ENCODE measurements around the gene OTUD7B.
"Not testable (repeated sequence)": the region's sequence is repeated elsewhere in the genome, so short reads cannot be mapped to it uniquely, and the experiment has no call there.

Gene OTUD7B

DNA sequence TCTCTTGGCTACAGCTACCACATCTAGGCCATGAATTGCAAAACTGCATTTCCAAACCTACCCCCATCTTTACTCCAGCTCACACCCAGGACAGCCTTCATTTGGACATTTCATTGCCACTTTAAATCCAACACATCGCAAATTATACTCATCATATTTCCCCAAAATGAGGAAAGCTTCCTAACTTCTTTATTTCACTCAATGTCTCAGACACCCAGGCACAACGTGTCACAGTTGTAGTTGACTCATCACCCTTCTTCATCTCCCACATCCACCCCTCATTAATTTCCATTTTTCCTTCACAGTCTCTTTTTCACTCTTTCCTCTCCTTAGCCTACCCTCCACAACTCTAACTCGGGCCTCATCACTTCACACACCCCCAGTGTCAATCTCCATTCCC, 6.7 kb downstream of the OTUD7B start:
- DNase-seq (ENCODE audit: low read depth): no peak

DNA sequence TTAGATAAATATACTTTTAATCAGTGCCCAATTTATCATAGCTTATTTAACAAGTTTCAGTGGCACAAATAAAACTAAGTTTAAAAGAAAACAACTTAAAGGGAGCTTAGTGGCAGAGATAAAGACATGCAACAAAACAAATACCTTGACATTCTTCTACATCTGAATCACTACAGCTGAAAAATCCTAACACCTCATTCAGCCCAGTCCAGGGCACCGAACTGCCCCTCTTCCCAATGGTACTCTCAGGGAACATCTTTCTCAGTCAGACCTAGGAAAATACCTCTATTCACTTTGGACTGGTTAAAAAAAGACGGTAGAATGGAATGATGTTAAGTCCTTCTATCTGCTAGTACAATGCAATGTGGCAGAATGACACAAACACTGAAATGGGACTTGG, 8.3 kb downstream of the OTUD7B start:
- DNase-seq (ENCODE audit: low read depth): no peak

GRCh38 chr1:150001415-150001814, 9.1 kb downstream of the OTUD7B start:
- DNase-seq (ENCODE audit: low read depth): no peak

GRCh38 chr1:149997585-149998262, 12.8 kb downstream of the OTUD7B start:
- DNase-seq (ENCODE audit: low read depth): no peak

DNA sequence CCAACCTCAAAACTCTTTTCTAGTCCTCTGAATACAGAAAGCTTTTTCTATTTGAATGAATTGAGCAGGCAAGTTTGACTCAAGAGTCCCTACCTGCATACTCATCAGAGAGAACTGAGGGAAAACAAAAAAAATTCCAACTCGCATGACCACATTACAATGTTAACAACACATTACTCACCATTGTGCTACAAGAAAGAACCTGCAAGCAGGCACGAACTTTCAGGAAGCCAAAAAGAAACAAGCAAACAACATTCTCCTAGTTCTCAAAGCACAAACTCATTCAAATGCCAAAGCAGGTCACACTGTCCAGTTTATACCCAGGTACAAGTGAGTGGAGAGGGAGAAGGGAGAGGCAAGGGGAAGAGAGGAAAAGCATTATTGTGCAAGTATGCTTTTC, 14.6 kb downstream of the OTUD7B start:
- no peak for DNase-seq (ENCODE audit: low read depth)

DNA sequence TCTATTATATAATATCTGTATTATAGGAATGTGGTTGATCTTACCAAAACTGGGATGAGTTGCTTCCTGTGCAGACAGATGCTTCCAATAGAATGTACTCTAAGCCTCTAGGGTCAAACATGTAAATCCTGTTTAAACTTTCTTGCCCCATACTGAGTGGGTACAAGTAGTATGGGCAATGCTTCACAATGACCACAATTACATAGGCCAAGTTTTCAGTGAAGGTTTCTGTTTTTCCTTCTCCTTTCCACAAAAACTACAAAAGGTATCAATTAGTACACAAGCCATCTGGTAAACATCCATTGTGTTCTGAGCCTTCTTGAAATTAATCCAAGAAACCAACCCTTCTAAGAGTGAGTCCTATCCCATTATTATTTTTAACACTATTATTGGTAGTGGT, 16.8 kb downstream of the OTUD7B start:
- no peak for DNase-seq (ENCODE audit: low read depth)

DNA sequence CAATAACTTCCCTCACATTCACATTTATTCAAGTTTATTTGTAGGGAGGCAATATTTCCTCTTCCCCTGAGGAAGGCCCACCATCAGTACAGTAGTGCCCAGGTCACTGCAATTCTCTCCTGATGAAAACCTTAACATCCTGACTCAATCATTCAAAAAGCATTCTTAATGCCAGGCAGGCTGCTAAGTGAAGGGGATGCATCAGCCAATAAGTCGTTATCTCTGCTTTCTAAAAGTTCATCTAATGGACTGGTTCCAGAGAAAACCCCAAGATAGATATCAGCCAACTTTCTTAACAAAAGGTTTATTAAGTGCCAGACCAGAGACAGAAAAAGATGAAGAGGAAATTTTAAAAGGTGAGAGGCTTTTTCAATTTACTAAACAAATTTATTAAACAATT, 17.3 kb downstream of the OTUD7B start:
- DNase-seq (ENCODE audit: low read depth): no peak

DNA sequence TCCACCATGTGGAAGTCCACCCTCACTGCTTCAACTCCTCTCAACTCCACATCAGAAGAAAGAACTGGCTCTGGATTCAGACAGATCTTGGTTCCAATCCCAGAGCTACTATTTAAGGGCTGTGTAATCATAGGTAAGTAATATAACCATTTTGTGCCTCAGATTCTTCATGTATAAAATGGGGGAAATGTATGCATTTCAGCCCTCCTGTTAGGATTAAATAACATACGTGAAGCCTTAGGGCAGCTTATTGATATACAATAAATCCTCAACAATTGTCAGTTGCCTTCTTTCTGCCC, 23.3 kb downstream of the OTUD7B start:
- no peak for DNase-seq (ENCODE audit: low read depth)

- no peak for DNase-seq (ENCODE audit: low read depth)
Observed at GRCh38 chr1:149986486-149987296, 23.8 kb downstream of the OTUD7B start.

DNA sequence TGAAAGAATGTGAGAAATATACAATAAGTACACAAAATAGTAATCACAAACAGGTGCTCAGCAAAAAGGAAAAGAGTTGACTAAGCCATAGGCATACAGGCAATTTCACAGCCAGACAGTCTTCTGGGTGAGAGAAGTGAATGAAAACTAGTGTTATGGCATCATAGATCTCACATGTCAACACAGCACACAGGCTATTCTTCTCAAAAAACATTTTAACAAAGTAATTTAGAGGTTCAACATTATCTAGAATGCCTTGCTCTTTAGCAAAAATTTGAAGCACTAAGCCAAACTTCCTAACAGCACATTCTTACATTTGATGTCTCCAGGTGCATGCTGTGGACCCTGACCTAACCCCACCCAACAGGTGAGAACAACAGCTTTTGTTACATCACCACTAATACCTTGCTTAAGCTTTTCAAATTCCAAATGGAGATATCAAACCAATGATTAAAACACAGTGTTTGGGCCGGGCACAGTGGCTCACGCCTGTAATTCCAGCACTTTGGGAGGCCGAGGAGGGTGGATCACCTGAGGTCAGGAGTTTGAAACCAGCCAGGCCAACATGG, 30.5 kb downstream of the OTUD7B start:
- no peak for DNase-seq (ENCODE audit: low read depth)

DNA sequence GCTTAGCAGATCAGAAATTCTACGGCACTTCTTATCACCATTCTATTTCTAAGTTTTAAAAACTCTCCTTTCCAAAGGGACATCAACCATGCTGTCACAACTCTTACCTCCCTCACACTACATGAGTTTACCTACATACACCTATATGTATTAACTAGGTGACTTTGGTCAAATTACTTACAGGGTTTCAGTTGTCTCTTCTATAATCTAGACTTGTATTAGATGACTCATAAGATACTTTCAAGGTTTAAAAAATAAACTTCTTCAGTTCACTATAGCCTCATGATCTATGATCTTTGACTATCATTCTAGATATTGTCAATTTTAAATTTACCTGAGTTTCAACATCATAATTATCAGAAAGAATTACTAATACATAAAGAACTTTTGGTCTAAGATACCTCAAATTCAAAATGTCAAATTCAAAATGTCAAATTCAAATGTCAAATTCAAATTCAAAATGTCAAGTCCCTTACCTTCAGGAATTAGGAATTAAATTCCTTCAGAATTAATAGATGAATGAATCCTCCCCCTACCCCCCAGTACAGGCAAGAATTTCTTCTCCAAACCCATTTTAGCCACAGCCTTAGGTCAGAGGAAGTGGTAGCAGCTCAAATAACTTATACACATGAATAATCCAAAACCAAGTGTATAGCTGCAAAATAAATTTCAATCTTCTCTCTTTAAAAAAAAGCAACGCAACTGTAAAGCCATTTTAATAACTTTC, 31.1 kb downstream of the OTUD7B start:
- DNase-seq (ENCODE audit: low read depth): no peak

- DNase-seq (ENCODE audit: low read depth): no peak
Observed at GRCh38 chr1:149978547-149979023, 31.9 kb downstream of the OTUD7B start.

GRCh38 chr1:149977345-149977744, 33.2 kb downstream of the OTUD7B start:
- DNase-seq (ENCODE audit: low read depth): no peak

GRCh38 chr1:149972547-149972946, 38.0 kb downstream of the OTUD7B start:
- DNase-seq (ENCODE audit: low read depth): no peak

DNA sequence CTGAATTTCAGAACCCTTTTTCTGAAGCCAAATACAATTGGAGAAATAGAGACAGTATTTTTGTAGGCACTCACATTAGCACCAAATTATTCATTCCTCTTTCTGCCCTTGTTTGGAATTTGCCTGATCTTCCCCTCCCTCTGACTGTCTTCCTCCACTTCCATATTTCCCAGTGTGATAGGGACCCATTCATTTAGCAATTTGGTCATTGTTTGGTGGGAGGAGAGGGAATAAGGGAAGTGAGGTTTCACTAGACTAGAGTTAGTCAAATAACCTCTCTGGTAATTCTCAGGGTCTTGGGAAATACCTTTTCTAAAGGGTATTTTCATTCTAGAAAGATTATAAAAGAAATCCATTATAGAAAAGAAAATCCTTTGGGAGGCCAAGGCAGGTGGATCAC, 42.9 kb downstream of the OTUD7B start:
- no peak for DNase-seq (ENCODE audit: low read depth)

GRCh38 chr1:149967041-149967440, 43.5 kb downstream of the OTUD7B start:
- no peak for DNase-seq (ENCODE audit: low read depth)

- no peak for DNase-seq (ENCODE audit: low read depth)
Observed at GRCh38 chr1:149966405-149966804, 44.1 kb downstream of the OTUD7B start.

DNA sequence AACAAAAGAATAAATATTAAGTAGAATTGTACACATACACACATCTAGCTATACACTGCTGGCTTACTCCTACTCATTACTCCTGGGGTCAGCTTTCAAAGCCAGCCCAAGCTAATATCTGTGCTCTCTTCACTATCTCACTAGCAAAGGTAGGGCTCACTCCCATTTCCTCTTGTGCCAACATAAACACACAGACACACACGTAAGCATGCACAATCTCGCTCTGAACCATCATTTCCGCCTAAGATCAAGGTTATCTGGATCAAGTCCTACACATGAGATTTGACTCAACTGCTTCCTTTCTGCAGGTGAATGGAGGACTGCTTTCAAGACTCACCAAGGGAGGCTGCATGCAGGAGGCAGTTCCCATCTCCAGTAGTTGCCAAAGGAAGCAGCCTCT, 45.1 kb downstream of the OTUD7B start:
- DNase-seq (ENCODE audit: low read depth): no peak

DNA sequence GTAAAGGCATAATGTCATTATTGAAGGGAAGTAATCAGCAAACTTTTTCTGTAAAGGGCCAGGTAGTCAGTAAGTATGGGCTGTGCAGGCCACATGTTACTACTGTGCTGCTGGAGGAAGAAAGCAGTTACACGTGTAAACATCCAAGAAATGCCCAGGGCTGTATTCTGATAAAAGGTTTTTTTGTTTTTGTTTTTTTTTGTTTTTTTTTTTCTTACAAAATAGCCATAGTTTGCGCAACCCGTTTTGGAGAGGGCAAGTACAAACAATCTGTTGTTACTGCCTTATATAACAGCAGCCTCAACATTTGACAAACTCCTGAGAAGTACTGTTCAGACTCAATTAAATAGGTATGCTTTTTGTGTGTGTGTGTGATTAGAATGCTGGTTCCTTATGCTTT, 47.2 kb downstream of the OTUD7B start:
- DNase-seq (ENCODE audit: low read depth): no peak

DNA sequence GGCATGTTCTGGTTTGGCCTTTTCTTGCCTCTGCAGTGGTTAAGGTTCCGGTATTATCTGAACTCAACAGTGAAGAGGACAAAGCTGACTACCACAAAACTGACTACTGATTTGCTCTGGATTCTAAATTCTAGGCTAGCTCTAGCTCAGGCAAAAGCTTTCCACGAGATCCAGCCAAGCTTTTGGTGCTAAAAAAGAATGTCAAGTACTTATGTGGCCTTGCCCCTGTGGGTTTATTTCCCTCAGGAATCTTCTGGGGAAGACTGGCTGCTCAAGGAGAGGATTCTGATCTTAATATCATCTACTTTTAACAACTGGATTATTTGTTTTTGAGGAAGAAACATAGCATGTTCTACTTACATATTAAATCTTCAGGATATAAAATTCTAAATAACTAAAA, 47.8 kb downstream of the OTUD7B start:
- DNase-seq (ENCODE audit: low read depth): no peak

- DNase-seq (ENCODE audit: low read depth): peak; percentile 3
Observed at GRCh38 chr1:149962039-149962647, 48.4 kb downstream of the OTUD7B start.

DNA sequence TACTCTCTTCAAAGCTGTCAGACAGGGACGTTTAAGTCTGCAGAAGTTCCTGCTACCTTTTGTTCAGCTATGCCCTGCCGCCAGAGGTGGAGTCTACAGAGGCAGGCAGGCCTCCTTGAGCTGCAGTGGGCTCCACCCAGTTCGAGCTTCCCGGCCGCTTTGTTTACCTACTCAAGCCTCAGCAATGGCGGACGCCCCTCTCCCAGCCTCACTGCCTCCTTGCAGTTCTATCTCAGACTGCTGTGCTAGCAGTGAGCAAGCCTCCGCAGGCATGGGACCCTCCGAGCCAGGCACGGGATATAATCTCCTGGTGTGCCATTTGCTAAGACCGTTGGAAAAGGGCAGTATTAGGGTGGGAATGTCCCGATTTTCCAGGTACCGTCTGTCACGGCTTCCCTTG, 53.0 kb downstream of the OTUD7B start:
- DNase-seq (ENCODE audit: low read depth): not testable (repeated sequence)
